Thyroid gland (tissue), 4 donors: Measurements from ENCODE around the gene KCNB1. TPM values are rescaled to one million over a fixed set of nuclear protein-coding genes. Genes with fewer than 3 reads are reported as not detected.

ENCODE experiments used
- DNase-seq, 2 donors: peaks; one replicate each; pipeline ENCODE4 v3.0.0-alpha.2; 2019
- H3K27ac ChIP-seq, 3 donors: fragments of 200-600 bp; sonication (generic); 1 replicate in 2 of 3; 2 replicates in 1 of 3; pipeline ENCODE4 v1.5.1; 2016 to 2019; ENCODE audit warnings: mild to moderate bottlenecking in 1 of 3, moderate library complexity in 1 of 3
- H3K27me3 ChIP-seq: fragments of 200-600 bp; sonication (generic); one replicate; pipeline ENCODE4 v1.5.1; 2019
- H3K36me3 ChIP-seq, 2 donors: fragments of 200-600 bp; sonication (generic); one replicate each; pipeline ENCODE4 v1.5.1; 2016 to 2019
- H3K4me1 ChIP-seq, 2 donors: fragments of 200-600 bp; sonication (generic); one replicate each; pipeline ENCODE4 v1.5.1; 2017 to 2019
- H3K4me3 ChIP-seq, 3 donors: fragments of 200-600 bp; sonication (generic); replicated peaks in 1 of 3; 1 replicate in 2 of 3; 2 replicates in 1 of 3; pipeline ENCODE4 v1.5.1; 2016; ENCODE audit warnings: mild to moderate bottlenecking in 1 of 3
- H3K9me3 ChIP-seq: fragments of 200-600 bp; sonication (generic); one replicate; pipeline ENCODE4 v1.5.1; 2017
- POLR2A ChIP-seq, 2 donors: fragments of 450-650 bp; IDR thresholded peaks; one replicate each; pipeline ENCODE4 v1.6.1; 2017; ENCODE audit warnings: antibody characterized with exemption in 2 of 2, mild to moderate bottlenecking in 2 of 2, moderate library complexity in 1 of 2
- WGBS, 2 donors: methylation state at CpG; one replicate each; pipeline ENCODE4 v1.1.5; 2017; 5-methylcytosine and 5-hydroxymethylcytosine counted together
- intact Hi-C: fragments of 100-400 bp; cut with DNase I; formaldehyde crosslinking; loops from one replicate; pipeline ENCODE4 v1.15.1; 2023
- total RNA-seq, 4 donors: library from RNA; depleted of rRNA; stranded (reverse); fragments of >200 nt; gene quantifications; one replicate each; pipeline ENCODE4 v1.2.3, GENCODE V29; 2016
- TF ChIP-seq, protein P1 (sequence below), 6 experiments: fragments of 200-600 bp in 3 of 6; fragments of 450-650 bp in 3 of 6; sonication (generic) in 3 of 6; IDR thresholded peaks; one replicate each; pipeline ENCODE4 v1.5.1; 2016 to 2019; ENCODE audit warnings: antibody characterized with exemption in 6 of 6, mild to moderate bottlenecking in 2 of 6, inconsistent platforms in 1 of 6, moderate library complexity in 1 of 6

Gene KCNB1
- total RNA-seq, 4 donors from 2014 or later = 0.34 to 0.54 (median 0.47) TPM

DNA sequence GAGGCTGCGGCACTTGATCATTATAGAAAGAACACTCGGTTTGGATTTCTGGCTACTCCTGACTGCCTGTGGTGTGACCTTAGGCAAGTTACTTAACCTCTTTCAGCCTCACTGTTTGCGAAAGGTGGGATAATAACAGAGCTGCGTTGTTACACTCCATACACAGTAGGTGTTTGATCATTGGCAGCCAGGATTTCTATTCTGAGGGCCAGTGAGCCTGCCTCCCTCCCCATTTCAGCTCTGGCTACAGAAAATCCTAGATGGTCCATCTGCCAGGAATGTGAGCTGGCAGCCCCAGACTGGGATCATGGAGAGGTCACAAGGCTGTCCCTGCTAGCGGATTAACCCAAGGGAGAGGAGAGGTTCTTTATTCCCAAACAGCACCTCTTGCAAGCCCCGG lies 2.7 kb downstream of the KCNB1 start:
- WGBS, 2 donors = 62 to 63% methylated on average over 6 of the region's 6 CpGs
- H3K36me3 ChIP-seq = no peaks in the 10 kb centered on the region
- intact Hi-C loops = loop anchor here (10.0 kb wide), 1 partner anchor 235 kb away; no protein-coding TSS in a partner anchor
- H3K4me3 ChIP-seq = no peak overlapping the region
- H3K4me1 ChIP-seq = peaks cover 12 to 22% of the 10 kb centered on the region in 2 donors
- H3K9me3 ChIP-seq = no peaks in the 10 kb centered on the region
- DNase-seq = no peak
- TF ChIP-seq, protein P1, sequence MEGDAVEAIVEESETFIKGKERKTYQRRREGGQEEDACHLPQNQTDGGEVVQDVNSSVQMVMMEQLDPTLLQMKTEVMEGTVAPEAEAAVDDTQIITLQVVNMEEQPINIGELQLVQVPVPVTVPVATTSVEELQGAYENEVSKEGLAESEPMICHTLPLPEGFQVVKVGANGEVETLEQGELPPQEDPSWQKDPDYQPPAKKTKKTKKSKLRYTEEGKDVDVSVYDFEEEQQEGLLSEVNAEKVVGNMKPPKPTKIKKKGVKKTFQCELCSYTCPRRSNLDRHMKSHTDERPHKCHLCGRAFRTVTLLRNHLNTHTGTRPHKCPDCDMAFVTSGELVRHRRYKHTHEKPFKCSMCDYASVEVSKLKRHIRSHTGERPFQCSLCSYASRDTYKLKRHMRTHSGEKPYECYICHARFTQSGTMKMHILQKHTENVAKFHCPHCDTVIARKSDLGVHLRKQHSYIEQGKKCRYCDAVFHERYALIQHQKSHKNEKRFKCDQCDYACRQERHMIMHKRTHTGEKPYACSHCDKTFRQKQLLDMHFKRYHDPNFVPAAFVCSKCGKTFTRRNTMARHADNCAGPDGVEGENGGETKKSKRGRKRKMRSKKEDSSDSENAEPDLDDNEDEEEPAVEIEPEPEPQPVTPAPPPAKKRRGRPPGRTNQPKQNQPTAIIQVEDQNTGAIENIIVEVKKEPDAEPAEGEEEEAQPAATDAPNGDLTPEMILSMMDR (IDR thresholded peaks at IDR 0.05) = no peak
- no peak for TF ChIP-seq POLR2A (IDR thresholded peaks at IDR 0.05)
- peaks cover 6% of the 10 kb centered on the region for H3K27me3 ChIP-seq
- H3K27ac ChIP-seq = no peak overlapping the region

DNA sequence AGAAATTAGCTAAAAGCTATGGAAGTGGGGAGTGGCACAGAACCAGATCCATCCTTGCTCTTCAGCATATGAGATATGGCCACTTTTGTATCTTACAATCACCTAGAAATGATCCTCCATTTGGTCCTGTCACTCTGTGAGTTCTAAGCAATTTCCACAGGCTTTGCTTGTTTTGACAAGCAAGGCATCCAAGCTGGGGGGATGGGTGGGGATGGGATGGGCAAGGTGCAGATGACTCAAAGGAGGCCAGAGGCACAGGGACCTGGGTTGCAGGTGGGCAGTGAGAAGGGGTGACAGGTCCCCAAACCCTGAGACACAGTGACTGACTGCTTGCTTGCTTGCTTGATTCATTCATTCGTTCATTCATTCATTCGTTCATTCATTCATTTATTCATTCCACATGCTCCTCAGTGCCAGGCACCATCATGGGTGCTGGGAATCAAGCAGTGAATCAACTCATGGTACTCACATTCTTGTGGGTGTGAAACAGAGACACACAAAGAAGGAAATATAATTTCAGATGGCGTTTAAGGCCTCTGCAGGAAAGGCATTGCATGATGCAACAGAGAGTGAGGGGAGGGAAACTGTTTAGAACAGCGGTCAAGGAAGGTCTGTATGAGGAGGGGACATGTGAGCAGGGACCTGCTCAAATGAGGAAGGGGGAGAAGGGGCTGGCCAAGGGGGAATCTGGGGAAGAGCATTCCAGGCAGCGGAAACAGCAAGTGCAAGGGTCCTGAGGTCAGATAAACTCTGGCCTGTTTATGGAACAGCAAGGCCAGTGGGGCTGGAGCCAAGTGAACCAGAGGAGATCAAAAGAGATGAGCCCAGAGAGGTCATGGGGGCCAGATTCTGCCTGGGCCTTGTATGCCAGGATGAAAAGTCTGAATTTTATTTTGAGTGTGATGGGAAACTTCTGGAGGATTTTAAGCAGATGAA lies 3.4 kb downstream of the KCNB1 start:
- Histone ChIP-seq H3K9me3 (no peaks in the 10 kb centered on the region), H3K27me3 (no peaks in the 10 kb centered on the region), H3K4me1 (peaks cover 5 to 16% of the 10 kb centered on the region in 2 donors), H3K27ac (no peak overlapping the region), H3K36me3 (no peaks in the 10 kb centered on the region), H3K4me3 (no peak overlapping the region)
- WGBS, 2 donors = 79 to 82% methylated on average over 5 of the region's 5 CpGs
- TF ChIP-seq, protein P1 (IDR thresholded peaks at IDR 0.05) = no peak
- no peak for TF ChIP-seq POLR2A (IDR thresholded peaks at IDR 0.05)
- intact Hi-C loops = no loop called here
- no peak for DNase-seq

DNA sequence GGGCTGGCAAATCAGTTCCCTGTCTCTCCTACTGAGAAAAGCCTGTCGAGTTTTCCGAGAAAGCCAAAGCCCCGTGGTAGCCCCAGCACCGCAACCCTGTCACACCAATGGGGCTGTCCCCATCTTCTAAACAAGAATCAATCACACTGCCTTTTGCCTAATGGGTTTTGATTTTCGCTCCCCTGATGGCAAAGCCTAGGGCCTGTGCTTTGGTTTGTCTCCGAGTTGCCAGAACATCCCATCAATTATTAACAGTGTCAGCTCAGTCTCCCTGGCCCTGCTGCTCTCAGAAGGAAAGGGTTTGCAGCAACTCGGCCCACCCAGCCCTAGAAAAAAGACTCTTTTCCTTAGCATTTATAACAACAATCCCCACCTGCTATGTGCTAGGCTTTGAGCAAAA lies 4.2 kb downstream of the KCNB1 start:
- Histone ChIP-seq H3K36me3 (no peaks in the 10 kb centered on the region), H3K27me3 (no peaks in the 10 kb centered on the region), H3K4me3 (no peak overlapping the region), H3K27ac (no peak overlapping the region), H3K9me3 (no peaks in the 10 kb centered on the region), H3K4me1 (peaks cover under 1 to 11% of the 10 kb centered on the region in 2 donors)
- DNase-seq = no peak
- intact Hi-C loops = no loop called here
- 60 to 88% methylated on average over 7 of the region's 7 CpGs for WGBS, 2 donors
- TF ChIP-seq, protein P1 (IDR thresholded peaks at IDR 0.05) = no peak
- TF ChIP-seq POLR2A (IDR thresholded peaks at IDR 0.05) = no peak

DNA sequence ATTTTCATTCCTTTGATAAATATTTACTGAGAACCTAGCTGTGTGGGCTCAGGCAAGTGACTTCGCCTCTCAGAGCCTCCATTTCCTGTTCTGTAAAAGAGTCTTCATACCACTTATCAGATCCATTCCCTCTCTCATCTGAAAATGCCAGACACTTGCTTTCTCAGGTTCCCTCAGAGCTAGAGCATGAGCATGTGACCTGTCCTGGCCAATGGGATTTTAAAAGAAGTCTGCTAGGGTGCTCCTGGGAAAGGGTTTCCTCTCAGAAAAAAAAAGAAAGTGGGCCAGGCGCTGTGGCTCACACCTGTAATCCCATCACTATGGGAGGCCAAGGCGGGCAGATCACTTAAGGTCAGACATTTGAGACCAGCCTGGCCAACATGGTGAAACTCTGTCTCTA lies 5.3 kb downstream of the KCNB1 start:
- intact Hi-C loops = no loop called here
- H3K4me3 ChIP-seq = no peak overlapping the region
- peaks cover 0 to 2% of the 10 kb centered on the region in 2 donors for H3K4me1 ChIP-seq
- no peaks in the 10 kb centered on the region for H3K9me3 ChIP-seq
- H3K36me3 ChIP-seq = no peaks in the 10 kb centered on the region
- no peak for TF ChIP-seq POLR2A (IDR thresholded peaks at IDR 0.05)
- DNase-seq = no peak
- WGBS, 2 donors = 67 to 71% methylated on average over 3 of the region's 3 CpGs
- H3K27me3 ChIP-seq = no peaks in the 10 kb centered on the region
- H3K27ac ChIP-seq = no peak overlapping the region

DNA sequence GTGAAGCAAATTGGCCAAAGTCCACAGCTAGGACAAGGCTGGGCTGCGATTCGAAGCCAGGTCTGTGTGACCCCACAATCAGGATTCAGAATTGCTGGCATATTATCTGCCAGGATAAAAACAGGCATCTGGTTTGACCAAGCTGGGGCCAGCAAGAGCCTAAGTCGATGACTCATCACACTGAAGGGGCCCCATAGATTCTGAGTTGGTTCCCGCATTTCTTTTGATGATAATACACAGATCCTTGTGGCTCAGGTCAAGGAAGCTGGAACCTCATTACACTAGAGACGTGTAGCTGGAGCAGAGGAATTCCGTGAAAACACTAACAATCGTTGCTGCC lies 6.5 kb downstream of the KCNB1 start:
- no peak overlapping the region for H3K27ac ChIP-seq
- intact Hi-C loops = no loop called here
- TF ChIP-seq, protein P1 (IDR thresholded peaks at IDR 0.05) = no peak
- TF ChIP-seq POLR2A (IDR thresholded peaks at IDR 0.05) = no peak
- no peaks in the 10 kb centered on the region for H3K4me1 ChIP-seq
- H3K4me3 ChIP-seq = no peak overlapping the region
- no peaks in the 10 kb centered on the region for H3K9me3 ChIP-seq
- 78 to 80% methylated on average over 7 of the region's 7 CpGs for WGBS, 2 donors
- no peaks in the 10 kb centered on the region for H3K27me3 ChIP-seq
- no peak for DNase-seq
- no peaks in the 10 kb centered on the region for H3K36me3 ChIP-seq
